MM.1S (cell line): Measurements from ENCODE around the gene SNW1.

Experiments
- EZH2 ChIP-seq: fragments of 300-600 bp; sonication (generic); optimal IDR thresholded peaks from 2 replicates; pipeline ENCODE3; 2017; ENCODE audit warnings: low read depth, mild to moderate bottlenecking, antibody characterized with exemption, low read length, mixed read lengths
- EZH2phosphoT487 ChIP-seq: fragments of 300-600 bp; sonication (generic); IDR thresholded peaks from 2 replicates; pipeline ENCODE4 v1.6.1; 2018; ENCODE audit warnings: antibody characterized with exemption, low read length
- TF ChIP-seq, protein P1 (sequence below): fragments of 300-600 bp; sonication (generic); IDR thresholded peaks from 2 replicates; pipeline ENCODE4 v1.5.1; 2016; ENCODE audit warnings: antibody characterized with exemption, low read length, mixed read lengths

DNA sequence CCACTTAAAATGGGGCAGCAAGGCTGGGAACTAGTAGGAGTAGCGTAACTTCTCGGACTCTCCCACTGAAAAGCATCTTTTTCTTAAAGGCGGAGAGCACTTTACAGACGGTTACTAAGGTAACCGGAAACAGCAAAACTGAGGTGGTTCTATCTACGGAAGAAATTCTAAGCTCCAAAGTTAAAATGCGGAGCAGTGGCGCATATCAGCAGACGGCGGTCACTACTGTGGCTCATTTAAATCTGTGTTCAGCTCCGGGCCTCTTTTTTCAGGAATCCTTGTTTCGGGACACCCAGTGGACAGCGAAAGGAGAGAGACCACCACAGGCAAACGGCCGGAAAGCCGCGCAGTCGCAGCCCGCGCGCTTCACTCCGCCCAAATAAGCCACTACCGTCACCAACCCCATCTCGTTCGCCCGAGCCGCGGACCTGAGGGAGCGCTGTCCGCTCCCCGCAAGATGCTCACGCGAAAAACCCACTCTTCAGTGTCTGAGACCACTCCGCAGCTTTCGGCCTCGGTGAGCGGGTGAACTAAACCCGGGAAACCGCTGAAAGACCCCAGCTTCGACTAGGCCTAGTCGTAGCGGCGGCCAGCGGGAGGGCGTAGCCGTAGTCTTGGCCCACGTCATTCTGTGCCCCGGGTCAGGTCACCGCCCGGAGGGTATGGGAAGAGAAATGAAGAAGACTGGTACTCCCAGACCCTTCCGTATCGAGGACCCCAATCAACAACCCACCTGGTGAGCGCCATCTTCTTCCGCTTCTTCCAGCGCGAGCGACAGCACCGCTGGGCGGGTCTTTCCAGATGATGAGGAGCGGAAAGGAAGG, at the start of gene SNW1:
- TF ChIP-seq, protein P1, sequence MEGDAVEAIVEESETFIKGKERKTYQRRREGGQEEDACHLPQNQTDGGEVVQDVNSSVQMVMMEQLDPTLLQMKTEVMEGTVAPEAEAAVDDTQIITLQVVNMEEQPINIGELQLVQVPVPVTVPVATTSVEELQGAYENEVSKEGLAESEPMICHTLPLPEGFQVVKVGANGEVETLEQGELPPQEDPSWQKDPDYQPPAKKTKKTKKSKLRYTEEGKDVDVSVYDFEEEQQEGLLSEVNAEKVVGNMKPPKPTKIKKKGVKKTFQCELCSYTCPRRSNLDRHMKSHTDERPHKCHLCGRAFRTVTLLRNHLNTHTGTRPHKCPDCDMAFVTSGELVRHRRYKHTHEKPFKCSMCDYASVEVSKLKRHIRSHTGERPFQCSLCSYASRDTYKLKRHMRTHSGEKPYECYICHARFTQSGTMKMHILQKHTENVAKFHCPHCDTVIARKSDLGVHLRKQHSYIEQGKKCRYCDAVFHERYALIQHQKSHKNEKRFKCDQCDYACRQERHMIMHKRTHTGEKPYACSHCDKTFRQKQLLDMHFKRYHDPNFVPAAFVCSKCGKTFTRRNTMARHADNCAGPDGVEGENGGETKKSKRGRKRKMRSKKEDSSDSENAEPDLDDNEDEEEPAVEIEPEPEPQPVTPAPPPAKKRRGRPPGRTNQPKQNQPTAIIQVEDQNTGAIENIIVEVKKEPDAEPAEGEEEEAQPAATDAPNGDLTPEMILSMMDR = no peak
- TF ChIP-seq EZH2phosphoT487 (no peak), EZH2 (no peak)
